OCI-LY3 (cell line): ENCODE measurements around the gene SPTSSB.
A peak's percentile ranks its signal among the peaks of the same experiment; 100 is the strongest.

ENCODE experiments used
- H2AFZ ChIP-seq: fragments of 200-600, 300-600 bp; shearing (Covaris generic); 2 replicates; pipeline ENCODE4 v1.6.0; 2014; ENCODE audit warnings: antibody characterized with exemption, low read depth, low read length
- H3K27ac ChIP-seq: fragments of 200-600, 300-600 bp; sonication (generic); 2 replicates; pipeline ENCODE4 v1.5.1; 2014; ENCODE audit warnings: mild to moderate bottlenecking, low read length, moderate library complexity, mixed read lengths
- H3K27me3 ChIP-seq: fragments of 200-600, 300-600 bp; sonication (generic); 2 replicates; pipeline ENCODE4 v1.6.1; 2014; ENCODE audit warnings: low read depth, low read length, mixed read lengths
- H3K36me3 ChIP-seq: fragments of 200-600, 300-600 bp; sonication (generic); replicated peaks from 2 replicates; pipeline ENCODE3; 2014; ENCODE audit warnings: low read depth, low read length, mixed read lengths
- H3K4me1 ChIP-seq: fragments of 300-600, 200-600 bp; sonication (generic); 2 replicates; pipeline ENCODE4 v1.6.1; 2014; ENCODE audit warnings: low read length, mixed read lengths
- H3K4me2 ChIP-seq: fragments of 200-600, 300-600 bp; sonication (generic); 2 replicates; pipeline ENCODE4 v1.6.1; 2014; ENCODE audit warnings: low read length, mixed read lengths
- H3K4me3 ChIP-seq: fragments of 300-600, 200-600 bp; sonication (generic); 2 replicates; pipeline ENCODE4 v1.5.1; 2014; ENCODE audit warnings: antibody characterized with exemption, mild to moderate bottlenecking, low read length, moderate library complexity
- H3K79me2 ChIP-seq: fragments of 300-600, 200-600 bp; shearing (Covaris generic); 2 replicates; pipeline ENCODE4 v1.6.1; 2014; ENCODE audit warnings: mild to moderate bottlenecking, low read length, mixed read lengths
- H3K9ac ChIP-seq: fragments of 300-600, 200-600 bp; shearing (Covaris generic); 2 replicates; pipeline ENCODE4 v1.6.0; 2014; ENCODE audit warnings: mild to moderate bottlenecking, low read length, moderate library complexity
- H3K9me3 ChIP-seq: fragments of 200-600, 300-600 bp; shearing (Covaris generic); 2 replicates; pipeline ENCODE4 v1.6.1; 2014; ENCODE audit warnings: low read length, mixed read lengths; ENCODE audit not compliant: insufficient read depth
- H4K20me1 ChIP-seq: fragments of 200-600, 300-600 bp; sonication (generic); 2 replicates; pipeline ENCODE4 v1.6.1; 2016; ENCODE audit warnings: low read length, mixed read lengths; ENCODE audit not compliant: insufficient read depth
- CTCF ChIP-seq: fragments of 200-600, 300-600 bp; sonication (generic); IDR thresholded peaks from 2 replicates; pipeline ENCODE4 v1.5.1; 2014; ENCODE audit warnings: antibody characterized with exemption, low read length, low read depth
- EZH2phosphoT487 ChIP-seq: fragments of 200-600 bp; shearing (Covaris generic); IDR thresholded peaks from 2 replicates; pipeline ENCODE4 v1.6.1; 2018; ENCODE audit warnings: antibody characterized with exemption, mixed run types, low read depth

Gene SPTSSB

GRCh38 chr3:161372321-161373260 is 1.3 kb upstream of the SPTSSB start:
- H3K27me3 ChIP-seq, result no peaks in the 10 kb centered on the region
- H3K9ac ChIP-seq, result no peak overlapping the region
- H3K4me3 ChIP-seq, result peak overlapping the region; percentile 76

DNA sequence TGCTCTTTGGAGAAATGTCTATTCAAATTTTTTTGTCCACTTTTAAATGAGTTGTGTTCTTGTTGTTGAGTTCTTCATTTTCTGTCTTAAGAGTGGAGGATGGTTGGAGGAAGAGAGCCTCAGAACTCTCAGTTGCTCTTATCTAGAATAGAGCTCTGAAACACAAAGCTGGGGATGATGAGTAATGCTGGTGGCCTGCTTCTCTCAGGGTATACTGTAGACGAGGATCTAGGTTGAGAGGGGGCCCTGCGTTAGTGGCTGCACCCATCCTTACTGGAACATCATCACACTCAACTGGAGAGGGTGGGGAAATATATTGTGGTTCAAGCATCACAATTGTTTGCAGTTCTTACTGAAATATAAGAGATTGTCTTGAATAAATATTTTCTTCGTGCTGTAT is 1.8 kb downstream of the SPTSSB start:
- TF ChIP-seq EZH2phosphoT487, result no peak
- no peak for TF ChIP-seq CTCF
- Histone ChIP-seq H3K27me3 (no peaks in the 10 kb centered on the region), H3K79me2 (no peaks in the 10 kb centered on the region), H4K20me1 (no peaks in the 10 kb centered on the region), H3K27ac (no peak overlapping the region), H3K9me3 (no peaks in the 10 kb centered on the region), H3K36me3 (no peaks in the 10 kb centered on the region), H3K4me2 (no peak overlapping the region), H3K4me3 (no peak overlapping the region), H3K9ac (no peak overlapping the region), H3K4me1 (no peaks in the 10 kb centered on the region), H2AFZ (no peak overlapping the region)

More at GRCh38 chr3:161372321-161373260, 1.3 kb upstream of the SPTSSB start:
- Histone ChIP-seq H3K27ac (no peak overlapping the region), H4K20me1 (no peaks in the 10 kb centered on the region), H3K36me3 (no peaks in the 10 kb centered on the region), H2AFZ (peak overlapping the region; percentile 9; the same call in 1 of the 2 replicates), H3K4me2 (peak overlapping the region; percentile 71), H3K4me1 (no peaks in the 10 kb centered on the region), H3K9me3 (no peaks in the 10 kb centered on the region), H3K79me2 (no peaks in the 10 kb centered on the region)
- TF ChIP-seq EZH2phosphoT487 (no peak), CTCF (no peak)

DNA sequence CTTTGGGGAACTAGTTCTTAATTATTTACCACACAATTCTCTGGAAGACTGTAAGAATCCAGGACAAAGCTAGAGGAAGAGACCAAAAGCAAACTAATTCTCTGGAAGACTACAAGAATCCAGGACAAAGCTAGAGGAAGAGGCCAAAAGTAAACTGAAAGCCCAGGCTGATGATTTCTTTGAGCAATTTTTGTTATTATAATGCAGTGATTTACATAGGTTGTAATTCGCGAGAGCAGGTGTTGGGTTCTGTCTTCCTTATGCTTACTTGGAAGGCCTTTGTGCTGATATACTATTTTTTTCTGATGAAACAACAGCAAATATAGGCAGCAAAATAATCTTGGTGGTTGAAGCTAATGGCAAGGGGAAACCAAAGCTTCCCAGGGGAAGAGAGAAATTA is 5.2 kb downstream of the SPTSSB start:
- Histone ChIP-seq H3K9ac (no peak overlapping the region), H3K36me3 (no peaks in the 10 kb centered on the region), H4K20me1 (no peaks in the 10 kb centered on the region), H3K27me3 (no peaks in the 10 kb centered on the region), H3K4me2 (no peak overlapping the region), H2AFZ (no peak overlapping the region), H3K79me2 (no peaks in the 10 kb centered on the region), H3K4me1 (no peaks in the 10 kb centered on the region), H3K4me3 (no peak overlapping the region), H3K9me3 (no peaks in the 10 kb centered on the region), H3K27ac (no peak overlapping the region)
- no peak for TF ChIP-seq EZH2phosphoT487
- TF ChIP-seq CTCF, result no peak

DNA sequence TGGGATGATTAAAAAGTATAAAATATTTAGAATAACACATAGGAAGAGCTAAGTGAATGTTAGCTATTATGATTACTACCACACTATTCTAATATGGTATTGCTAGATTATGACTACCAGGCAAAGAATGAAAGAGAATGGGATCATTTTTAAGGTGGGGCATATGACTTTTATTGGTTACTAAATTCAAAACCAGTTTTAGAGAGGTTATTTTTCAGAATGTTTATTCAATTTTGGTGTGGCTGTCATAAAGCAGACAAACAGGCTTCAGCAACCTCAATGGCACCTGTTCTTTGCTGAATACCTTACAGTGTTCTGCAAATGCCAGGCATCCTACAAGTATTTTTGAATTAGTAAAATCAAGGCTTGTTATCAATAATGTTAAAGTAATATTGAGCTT is 12.8 kb downstream of the SPTSSB start:
- no peak overlapping the region for H3K4me2 ChIP-seq
- no peak overlapping the region for H2AFZ ChIP-seq
- no peaks in the 10 kb centered on the region for H3K79me2 ChIP-seq
- no peaks in the 10 kb centered on the region for H3K4me1 ChIP-seq
- no peak overlapping the region for H3K4me3 ChIP-seq
- H3K27me3 ChIP-seq, result no peaks in the 10 kb centered on the region
- H3K9ac ChIP-seq, result no peak overlapping the region
- TF ChIP-seq CTCF, result no peak
- no peak for TF ChIP-seq EZH2phosphoT487
- no peaks in the 10 kb centered on the region for H3K36me3 ChIP-seq
- no peaks in the 10 kb centered on the region for H3K9me3 ChIP-seq
- H4K20me1 ChIP-seq, result no peaks in the 10 kb centered on the region
- H3K27ac ChIP-seq, result no peak overlapping the region
